ENCODE data around the gene ZMAT5. TPM values are rescaled to one million over a fixed set of nuclear protein-coding genes. Genes with fewer than 3 reads are reported as not detected.
"Not testable (repeated sequence)": the region's sequence is repeated elsewhere in the genome, so short reads cannot be mapped to it uniquely, and the experiment has no call there.

The ZMAT5 gene
- total RNA-seq, 1 donor from 2014 or later = 28.5 TPM

- H3K27me3 Mint-ChIP-seq (ENCODE audit: insufficient read depth) = no peaks in the 10 kb centered on the region
- H3K4me3 Mint-ChIP-seq = no peak overlapping the region
- H3K9me3 Mint-ChIP-seq = no peaks in the 10 kb centered on the region
- DNase-seq (ENCODE audit: low spot score) = no peak
- no peaks in the 10 kb centered on the region for H3K36me3 Mint-ChIP-seq (ENCODE audit: low read depth)
- intact Hi-C loops (cut with micrococcal nuclease) = no loop called here
- H3K27ac Mint-ChIP-seq = no peak overlapping the region
- no peaks in the 10 kb centered on the region for H3K4me1 Mint-ChIP-seq (ENCODE audit: low read depth)
These were observed 9.7 kb downstream of the ZMAT5 start for GRCh38 chr22:29757096-29757495.

DNA sequence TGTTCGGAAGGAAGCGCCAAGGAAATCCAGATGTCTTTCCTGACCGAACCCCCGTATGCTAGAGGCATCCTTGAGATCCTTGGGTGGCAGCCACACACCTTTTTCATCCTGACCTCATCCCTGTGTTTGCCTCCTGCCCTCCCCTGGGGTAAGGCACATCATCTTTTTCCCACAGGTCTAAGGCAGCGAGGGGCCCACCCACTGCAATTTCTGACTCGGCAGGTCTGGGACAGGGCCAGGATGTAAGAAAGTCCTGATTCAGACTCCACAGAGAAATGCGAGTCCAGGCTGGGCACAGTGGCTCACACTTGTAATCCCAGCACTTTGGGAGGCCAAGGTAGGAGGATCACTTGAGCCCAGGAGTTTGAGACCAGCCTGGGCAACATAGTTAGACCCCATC is 10.5 kb downstream of the ZMAT5 start:
- Mint-ChIP-seq H3K36me3 (ENCODE audit: low read depth) (no peaks in the 10 kb centered on the region), H3K9me3 (no peaks in the 10 kb centered on the region)

GRCh38 chr22:29755889-29756288 is 10.9 kb downstream of the ZMAT5 start:
- intact Hi-C loops (cut with micrococcal nuclease) = no loop called here
- no peak overlapping the region for H3K27ac Mint-ChIP-seq
- no peaks in the 10 kb centered on the region for H3K9me3 Mint-ChIP-seq
- DNase-seq (ENCODE audit: low spot score) = no peak
- H3K4me3 Mint-ChIP-seq = no peak overlapping the region
- H3K4me1 Mint-ChIP-seq (ENCODE audit: low read depth) = peaks cover 4% of the 10 kb centered on the region
- H3K36me3 Mint-ChIP-seq (ENCODE audit: low read depth) = no peaks in the 10 kb centered on the region
- H3K27me3 Mint-ChIP-seq (ENCODE audit: insufficient read depth) = no peaks in the 10 kb centered on the region

More for the DNA sequence above, 10.5 kb downstream of the ZMAT5 start:
- DNase-seq (ENCODE audit: low spot score) = no peak
- no peaks in the 10 kb centered on the region for H3K27me3 Mint-ChIP-seq (ENCODE audit: insufficient read depth)
- H3K4me1 Mint-ChIP-seq (ENCODE audit: low read depth) = no peaks in the 10 kb centered on the region
- no peak overlapping the region for H3K4me3 Mint-ChIP-seq
- H3K27ac Mint-ChIP-seq = no peak overlapping the region
- intact Hi-C loops (cut with micrococcal nuclease) = no loop called here

DNA sequence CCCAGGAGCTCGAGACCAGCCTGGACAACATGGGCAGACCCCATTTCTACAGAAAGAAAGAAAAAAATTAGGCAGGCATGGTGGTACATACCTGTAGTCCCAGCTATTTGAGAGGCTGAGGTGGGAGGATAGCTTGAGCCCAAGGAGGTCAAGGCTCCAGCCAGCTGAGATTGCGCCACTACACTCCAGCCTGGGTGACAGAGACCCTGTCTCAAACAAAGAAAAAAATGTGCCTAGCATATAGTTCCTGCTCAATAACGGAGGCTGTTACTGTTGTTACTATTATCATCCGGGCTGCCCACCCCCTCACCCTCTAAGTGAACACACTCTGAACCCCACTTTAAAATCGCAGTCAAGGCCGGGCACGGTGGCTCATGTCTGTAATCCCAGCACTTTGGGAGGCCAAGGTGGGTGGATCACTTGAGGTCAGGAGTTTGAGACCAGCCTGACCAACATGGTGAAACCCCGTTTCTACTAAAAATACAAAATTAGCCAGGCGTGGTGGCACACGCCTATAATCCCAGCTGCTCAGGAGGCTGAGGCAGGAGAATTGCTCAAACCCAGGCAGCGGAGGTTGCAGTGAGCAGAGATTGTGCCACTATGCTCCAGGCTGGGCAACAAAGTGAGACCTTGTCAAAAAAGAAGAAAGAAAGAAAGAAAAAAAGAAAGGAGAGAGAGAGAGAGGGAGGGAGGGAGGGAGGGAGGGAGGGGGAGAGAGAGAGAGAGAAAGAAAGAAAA is 12.0 kb downstream of the ZMAT5 start:
- H3K4me3 Mint-ChIP-seq; H3K9me3 Mint-ChIP-seq; DNase-seq (ENCODE audit: low spot score); H3K36me3 Mint-ChIP-seq (ENCODE audit: low read depth); intact Hi-C loops (cut with micrococcal nuclease); H3K27me3 Mint-ChIP-seq (ENCODE audit: insufficient read depth): not testable (repeated sequence)
- Mint-ChIP-seq H3K4me1 (ENCODE audit: low read depth) (peaks cover 14% of the 10 kb centered on the region), H3K27ac (peak overlapping the region; percentile 40)

- Mint-ChIP-seq H3K27ac (peak overlapping the region; percentile 40), H3K36me3 (ENCODE audit: low read depth) (peaks cover 9% of the 10 kb centered on the region), H3K27me3 (ENCODE audit: insufficient read depth) (no peaks in the 10 kb centered on the region), H3K4me3 (no peak overlapping the region), H3K4me1 (ENCODE audit: low read depth) (peaks cover 14% of the 10 kb centered on the region), H3K9me3 (no peaks in the 10 kb centered on the region)
- intact Hi-C loops (cut with micrococcal nuclease) = no loop called here
- DNase-seq (ENCODE audit: low spot score) = no peak
These were observed 12.8 kb downstream of the ZMAT5 start for GRCh38 chr22:29753808-29754657.

- peaks cover 14% of the 10 kb centered on the region for H3K4me1 Mint-ChIP-seq (ENCODE audit: low read depth)
- intact Hi-C loops (cut with micrococcal nuclease) = no loop called here
- no peaks in the 10 kb centered on the region for H3K9me3 Mint-ChIP-seq
- no peaks in the 10 kb centered on the region for H3K27me3 Mint-ChIP-seq (ENCODE audit: insufficient read depth)
- no peak for DNase-seq (ENCODE audit: low spot score)
- H3K4me3 Mint-ChIP-seq = no peak overlapping the region
- H3K36me3 Mint-ChIP-seq (ENCODE audit: low read depth) = peaks cover 18% of the 10 kb centered on the region
- H3K27ac Mint-ChIP-seq = no peak overlapping the region
These were observed 15.1 kb downstream of the ZMAT5 start for GRCh38 chr22:29751669-29752068.

GRCh38 chr22:29750559-29751538 is 16.0 kb downstream of the ZMAT5 start:
- Mint-ChIP-seq H3K27ac (peak overlapping the region; percentile 81), H3K9me3 (no peaks in the 10 kb centered on the region), H3K36me3 (ENCODE audit: low read depth) (peaks cover 18% of the 10 kb centered on the region), H3K4me1 (ENCODE audit: low read depth) (peaks cover 14% of the 10 kb centered on the region), H3K27me3 (ENCODE audit: insufficient read depth) (no peaks in the 10 kb centered on the region), H3K4me3 (no peak overlapping the region)
- intact Hi-C loops (cut with micrococcal nuclease) = no loop called here
- no peak for DNase-seq (ENCODE audit: low spot score)

DNA sequence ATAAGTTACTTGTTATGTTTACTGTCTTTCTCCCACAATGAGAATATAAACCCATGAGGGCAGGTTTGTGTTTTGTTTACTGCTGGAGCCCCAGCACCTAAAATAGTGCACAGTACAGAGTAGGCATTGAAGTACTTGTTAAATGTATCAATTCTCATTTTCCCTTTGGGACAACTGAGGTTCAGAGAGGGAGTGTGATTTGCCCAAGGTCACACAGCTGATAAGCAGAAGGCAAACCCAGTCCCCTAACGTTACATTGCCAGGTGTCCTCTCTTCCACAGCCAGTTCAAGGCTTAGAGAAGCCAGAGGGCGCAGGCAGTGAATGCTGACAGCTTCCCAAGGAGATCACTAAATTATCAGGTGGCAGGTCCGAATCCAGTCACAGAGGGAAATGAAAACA is 16.8 kb downstream of the ZMAT5 start:
- DNase-seq (ENCODE audit: low spot score) = no peak
- Mint-ChIP-seq H3K27me3 (ENCODE audit: insufficient read depth) (no peaks in the 10 kb centered on the region), H3K36me3 (ENCODE audit: low read depth) (peaks cover 22% of the 10 kb centered on the region), H3K4me1 (ENCODE audit: low read depth) (peaks cover 14% of the 10 kb centered on the region), H3K27ac (peak overlapping the region; percentile 81), H3K4me3 (no peak overlapping the region), H3K9me3 (no peaks in the 10 kb centered on the region)
- intact Hi-C loops (cut with micrococcal nuclease) = no loop called here

DNA sequence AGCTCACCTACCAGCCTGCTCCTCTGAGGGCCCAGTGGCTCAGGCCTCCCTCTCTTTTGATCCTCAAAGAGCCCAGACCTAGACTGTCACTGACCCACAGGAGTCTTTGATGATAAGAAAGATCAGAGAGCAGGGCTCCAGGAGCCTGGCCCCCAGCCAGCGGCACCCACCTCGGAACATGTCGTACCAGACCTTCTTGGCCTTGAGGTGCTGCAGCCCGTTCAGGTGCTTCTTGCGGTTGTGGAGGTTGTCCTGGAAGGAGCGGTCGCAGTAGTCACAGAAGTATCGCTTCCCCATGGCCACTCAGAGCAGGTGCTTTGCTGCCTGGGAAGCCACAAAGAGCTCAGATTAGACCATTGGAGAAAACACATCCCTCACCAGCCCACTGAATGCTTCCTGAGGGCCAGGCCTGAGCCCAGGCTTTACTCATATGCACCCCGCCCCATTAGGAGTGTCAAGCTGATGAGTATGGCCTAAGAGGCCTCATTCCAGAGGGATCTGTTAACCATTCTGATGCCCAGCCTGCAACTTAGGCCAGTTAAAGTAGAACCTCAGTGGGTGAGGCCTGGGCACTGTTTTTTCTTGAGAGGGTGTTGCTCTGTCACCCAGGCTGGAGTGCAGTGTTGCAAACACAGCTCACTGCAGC is 18.4 kb downstream of the ZMAT5 start:
- intact Hi-C loops (cut with micrococcal nuclease) = no loop called here
- H3K27me3 Mint-ChIP-seq (ENCODE audit: insufficient read depth) = no peaks in the 10 kb centered on the region
- peaks cover 14% of the 10 kb centered on the region for H3K4me1 Mint-ChIP-seq (ENCODE audit: low read depth)
- no peak for DNase-seq (ENCODE audit: low spot score)
- no peak overlapping the region for H3K27ac Mint-ChIP-seq
- H3K36me3 Mint-ChIP-seq (ENCODE audit: low read depth) = peaks cover 22% of the 10 kb centered on the region
- H3K9me3 Mint-ChIP-seq = no peaks in the 10 kb centered on the region
- H3K4me3 Mint-ChIP-seq = no peak overlapping the region

DNA sequence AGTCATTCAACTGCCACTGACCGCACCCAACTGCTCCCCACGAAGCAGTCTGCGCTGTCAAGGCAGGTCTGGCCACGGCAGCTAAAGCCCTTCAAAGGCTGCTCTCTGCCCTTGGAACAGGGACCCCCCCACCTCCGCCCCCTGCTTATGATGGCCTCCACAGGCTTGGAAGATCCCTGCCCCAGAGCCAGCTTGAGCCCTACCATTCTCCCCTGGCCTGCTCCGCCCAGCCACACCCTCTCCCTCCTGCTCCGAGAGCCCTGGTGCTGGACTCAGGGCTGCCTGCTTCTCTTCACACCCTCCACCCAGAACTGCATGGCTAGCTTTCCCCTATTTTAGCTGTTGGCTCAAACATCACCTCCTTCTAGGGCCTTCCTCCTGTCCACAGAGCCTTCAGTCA is 19.0 kb downstream of the ZMAT5 start:
- Mint-ChIP-seq H3K27me3 (ENCODE audit: insufficient read depth) (no peaks in the 10 kb centered on the region), H3K36me3 (ENCODE audit: low read depth) (peaks cover 22% of the 10 kb centered on the region), H3K4me1 (ENCODE audit: low read depth) (peaks cover 14% of the 10 kb centered on the region), H3K27ac (no peak overlapping the region), H3K9me3 (no peaks in the 10 kb centered on the region), H3K4me3 (no peak overlapping the region)
- DNase-seq (ENCODE audit: low spot score) = no peak
- intact Hi-C loops (cut with micrococcal nuclease) = no loop called here

- H3K4me1 Mint-ChIP-seq (ENCODE audit: low read depth) = peaks cover under 1% of the 10 kb centered on the region
These were observed 21.9 kb downstream of the ZMAT5 start for GRCh38 chr22:29744902-29745301.

DNA sequence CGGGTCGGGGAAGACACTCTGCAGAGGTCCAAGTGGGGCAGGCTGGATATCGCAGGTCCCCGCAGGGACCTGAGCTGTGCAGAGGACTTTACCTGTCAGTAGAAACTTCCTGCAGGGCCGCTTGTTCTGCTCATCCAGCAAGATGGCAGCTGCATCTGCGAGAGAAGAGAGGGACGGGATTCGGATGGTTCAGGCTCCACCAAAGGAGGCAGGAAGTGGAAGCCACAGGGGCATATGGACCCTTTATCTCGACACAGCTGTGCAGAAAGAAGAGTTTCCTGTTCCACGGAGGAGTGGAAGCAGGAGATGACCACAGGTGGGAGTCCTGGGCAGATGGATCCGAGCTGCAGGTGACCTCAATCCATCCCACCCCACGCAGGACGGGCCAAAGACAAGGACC is 24.5 kb downstream of the ZMAT5 start:
- Mint-ChIP-seq H3K4me3 (no peak overlapping the region), H3K36me3 (ENCODE audit: low read depth) (peaks cover 5% of the 10 kb centered on the region), H3K9me3 (no peaks in the 10 kb centered on the region), H3K27me3 (ENCODE audit: insufficient read depth) (no peaks in the 10 kb centered on the region), H3K4me1 (ENCODE audit: low read depth) (no peaks in the 10 kb centered on the region), H3K27ac (no peak overlapping the region)
- intact Hi-C loops (cut with micrococcal nuclease) = no loop called here
- no peak for DNase-seq (ENCODE audit: low spot score)

More at GRCh38 chr22:29744902-29745301, 21.9 kb downstream of the ZMAT5 start:
- Mint-ChIP-seq H3K4me3 (no peak overlapping the region), H3K36me3 (ENCODE audit: low read depth) (peaks cover 15% of the 10 kb centered on the region), H3K27me3 (ENCODE audit: insufficient read depth) (no peaks in the 10 kb centered on the region), H3K27ac (no peak overlapping the region), H3K9me3 (no peaks in the 10 kb centered on the region)
- DNase-seq (ENCODE audit: low spot score) = no peak
- intact Hi-C loops (cut with micrococcal nuclease) = no loop called here
